ENCODE measurements around the gene SCYGR7. TPM values are rescaled to one million over a fixed set of nuclear protein-coding genes. Genes with fewer than 3 reads are reported as not detected.

Gene SCYGR7
- total and polyA plus RNA-seq, 2 donors (not counting 1 experiment from before 2014, with no cell fraction given) = not detected

DNA sequence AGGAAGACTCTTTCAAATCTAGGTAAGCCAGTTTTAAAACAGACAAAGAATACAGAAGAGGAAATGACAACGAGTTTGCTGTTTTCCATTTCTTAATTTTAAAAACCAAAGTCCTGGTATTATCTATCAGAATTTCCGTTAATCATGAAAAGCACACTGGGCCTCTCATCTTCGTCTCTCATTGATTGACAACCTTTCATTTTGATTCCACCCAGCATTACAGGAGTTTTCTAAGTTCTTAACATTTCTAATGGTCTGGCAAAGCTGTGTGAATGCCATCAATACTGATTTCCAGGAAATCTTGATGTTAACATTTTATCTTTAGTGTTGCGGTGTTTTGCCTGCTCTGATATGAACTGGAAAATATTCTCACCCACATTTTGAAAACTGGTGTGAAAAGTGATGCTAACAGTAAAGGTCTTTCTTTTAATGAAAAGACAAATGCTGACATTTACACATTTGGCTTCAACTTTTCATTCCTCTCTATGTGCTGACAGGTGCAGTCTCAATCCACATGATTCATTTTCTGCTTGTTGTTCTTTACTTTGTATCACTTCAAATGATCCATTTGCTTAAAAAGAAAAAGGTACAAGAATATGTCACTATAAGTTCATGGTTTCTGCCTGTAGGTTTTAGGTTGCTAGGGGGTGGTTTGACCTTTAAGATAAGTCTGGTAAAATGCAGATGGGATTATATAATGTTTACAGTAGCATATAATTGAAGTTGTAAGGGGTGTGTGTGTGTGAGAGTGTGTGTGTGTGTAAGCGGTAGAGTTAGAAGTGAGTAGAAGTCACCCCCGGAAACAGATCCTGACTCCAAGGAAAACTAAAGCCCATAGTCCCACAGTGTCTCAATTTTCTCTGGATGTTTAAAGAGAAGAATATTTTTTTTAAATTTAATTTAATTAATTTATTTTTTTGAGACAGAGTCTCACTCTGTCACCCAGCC, 47.0 kb downstream of the SCYGR7 start:
- Histone ChIP-seq H3K27ac (ENCODE audit: low read length in 2 of 2) (no peak overlapping the region), H2AFZ (ENCODE audit: insufficient read depth, low read depth, low read length, poor library complexity, severe bottlenecking) (no peak overlapping the region)
- POLR2A ChIA-PET = no interaction called here

More for the DNA sequence above, 47.0 kb downstream of the SCYGR7 start:
- CTCF ChIA-PET = interaction anchor here (1.3 kb wide), 1 partner anchor 10 kb away, joined by 4 read pairs; no protein-coding TSS in a partner anchor
- Histone ChIP-seq H3K4me2 (replicated peaks; ENCODE audit: low read depth, low read length, poor library complexity, severe bottlenecking) (no peak overlapping the region), H3K4me3 (ENCODE audit: control extremely low read depth in 1 of 5, extremely low read depth in 1 of 5, insufficient read depth in 1 of 5, low read depth in 2 of 5, low read length in 4 of 5) (no peak overlapping the region), H3K36me3 (replicated peaks in 1 of 2; ENCODE audit: control extremely low read depth in 1 of 2, control insufficient read depth in 1 of 2, extremely low read depth in 1 of 2, insufficient read depth in 2 of 2, low read length in 1 of 2) (no peaks in the 10 kb centered on the region), H3K27me3 (replicated peaks in 1 of 4; ENCODE audit: control extremely low read depth in 1 of 4, control insufficient read depth in 3 of 4, insufficient read depth in 4 of 4, low read length in 3 of 4) (no peaks in the 10 kb centered on the region), H3K4me1 (ENCODE audit: control insufficient read depth in 2 of 2, insufficient read depth in 2 of 2, low read length in 2 of 2) (no peaks in the 10 kb centered on the region), H4K20me1 (ENCODE audit: control insufficient read depth, insufficient read depth, low read length, poor library complexity, severe bottlenecking) (no peaks in the 10 kb centered on the region), H3K79me2 (ENCODE audit: control insufficient read depth, insufficient read depth, low read length) (no peaks in the 10 kb centered on the region), H3K9ac (ENCODE audit: low read length) (no peak overlapping the region), H3K9me3 (ENCODE audit: control extremely low read depth in 1 of 3, control insufficient read depth in 2 of 3, insufficient read depth in 1 of 3, low read length in 2 of 3) (no peaks in the 10 kb centered on the region)
- peaks cover 8% of the 10 kb centered on the region for H3K27me3 Mint-ChIP-seq
- H3K4me1 Mint-ChIP-seq = no peaks in the 10 kb centered on the region
- intact Hi-C loops (cut with micrococcal nuclease) = no loop called here
- no peak overlapping the region for H3K27ac Mint-ChIP-seq
- WGBS (ENCODE audit: insufficient coverage) = no CpG with 5 or more reads among the region's 6 CpGs
- ATAC-seq (ENCODE audit: low read depth) (no peak), DNase-seq (no peak)
- H3K4me3 Mint-ChIP-seq = no peak overlapping the region
- TF ChIP-seq EZH2 (IDR thresholded peaks at IDR 0.05; ENCODE audit: borderline replicate concordance, insufficient read depth, low read depth, low read length, poor library complexity, severe bottlenecking) = no peak
- TF ChIP-seq, protein P1, sequence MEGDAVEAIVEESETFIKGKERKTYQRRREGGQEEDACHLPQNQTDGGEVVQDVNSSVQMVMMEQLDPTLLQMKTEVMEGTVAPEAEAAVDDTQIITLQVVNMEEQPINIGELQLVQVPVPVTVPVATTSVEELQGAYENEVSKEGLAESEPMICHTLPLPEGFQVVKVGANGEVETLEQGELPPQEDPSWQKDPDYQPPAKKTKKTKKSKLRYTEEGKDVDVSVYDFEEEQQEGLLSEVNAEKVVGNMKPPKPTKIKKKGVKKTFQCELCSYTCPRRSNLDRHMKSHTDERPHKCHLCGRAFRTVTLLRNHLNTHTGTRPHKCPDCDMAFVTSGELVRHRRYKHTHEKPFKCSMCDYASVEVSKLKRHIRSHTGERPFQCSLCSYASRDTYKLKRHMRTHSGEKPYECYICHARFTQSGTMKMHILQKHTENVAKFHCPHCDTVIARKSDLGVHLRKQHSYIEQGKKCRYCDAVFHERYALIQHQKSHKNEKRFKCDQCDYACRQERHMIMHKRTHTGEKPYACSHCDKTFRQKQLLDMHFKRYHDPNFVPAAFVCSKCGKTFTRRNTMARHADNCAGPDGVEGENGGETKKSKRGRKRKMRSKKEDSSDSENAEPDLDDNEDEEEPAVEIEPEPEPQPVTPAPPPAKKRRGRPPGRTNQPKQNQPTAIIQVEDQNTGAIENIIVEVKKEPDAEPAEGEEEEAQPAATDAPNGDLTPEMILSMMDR (IDR thresholded peaks at IDR 0.05) = no peak
- no peaks in the 10 kb centered on the region for H3K9me3 Mint-ChIP-seq (ENCODE audit: insufficient read depth)

Small RNA genes within 50 kb of the gene (small RNA-seq; reads per million reads assigned to genes)
- gene RNA5SP121 (ENCODE audit: insufficient read length, low read depth, low replicate concordance) = not detected
- not detected for gene SNRPGP8 (ENCODE audit: insufficient read length, low read depth, low replicate concordance)

Other genes with a start within 250 kb of the SCYGR7 start
- gene SCYGR2, start 129.4 kb upstream of the SCYGR7 start, total RNA-seq = not detected in 2 replicates
- not detected in 2 replicates for gene SCYGR2, start 129.4 kb upstream of the SCYGR7 start, polyA plus RNA-seq
- gene SCYGR3, start 113.5 kb upstream of the SCYGR7 start, total RNA-seq = not detected in 2 replicates
- gene SCYGR3, start 113.5 kb upstream of the SCYGR7 start, polyA plus RNA-seq = not detected in 2 replicates
- gene SCYGR4, start 110.8 kb upstream of the SCYGR7 start, total RNA-seq = not detected in 2 replicates
- not detected in 2 replicates for gene SCYGR4, start 110.8 kb upstream of the SCYGR7 start, polyA plus RNA-seq
- gene SCYGR5, start 61.5 kb upstream of the SCYGR7 start, total RNA-seq = not detected in 2 replicates
- not detected in 2 replicates for gene SCYGR5, start 61.5 kb upstream of the SCYGR7 start, polyA plus RNA-seq
- not detected in 2 replicates for gene SLC19A3, start 10.3 kb upstream of the SCYGR7 start, total RNA-seq
- not detected in 2 replicates for gene SLC19A3, start 10.3 kb upstream of the SCYGR7 start, polyA plus RNA-seq
- not detected in 2 replicates for gene SCYGR6, start 3.6 kb upstream of the SCYGR7 start, total RNA-seq
- gene SCYGR6, start 3.6 kb upstream of the SCYGR7 start, polyA plus RNA-seq = not detected in 2 replicates
- not detected in 2 replicates for gene SCYGR8, start 17.6 kb downstream of the SCYGR7 start, total RNA-seq
- not detected in 2 replicates for gene SCYGR8, start 17.6 kb downstream of the SCYGR7 start, polyA plus RNA-seq
- gene CCL20, start 85.5 kb downstream of the SCYGR7 start, total RNA-seq = not detected in 2 replicates
- 0.26 and 0.31 TPM in 2 replicates for gene CCL20, start 85.5 kb downstream of the SCYGR7 start, polyA plus RNA-seq
- not detected in 2 replicates for gene DAW1, start 143.3 kb downstream of the SCYGR7 start, total RNA-seq
- not detected in 2 replicates for gene DAW1, start 143.3 kb downstream of the SCYGR7 start, polyA plus RNA-seq

Measured in B cell (primary cell).